Left hindlimb (tissue), 1 donor: Measurements from ENCODE around the gene WDR43.

Experiments
- DNase-seq: peaks from one replicate; pipeline ENCODE4 v3.0.0-alpha.2; 2018

The WDR43 gene

DNA sequence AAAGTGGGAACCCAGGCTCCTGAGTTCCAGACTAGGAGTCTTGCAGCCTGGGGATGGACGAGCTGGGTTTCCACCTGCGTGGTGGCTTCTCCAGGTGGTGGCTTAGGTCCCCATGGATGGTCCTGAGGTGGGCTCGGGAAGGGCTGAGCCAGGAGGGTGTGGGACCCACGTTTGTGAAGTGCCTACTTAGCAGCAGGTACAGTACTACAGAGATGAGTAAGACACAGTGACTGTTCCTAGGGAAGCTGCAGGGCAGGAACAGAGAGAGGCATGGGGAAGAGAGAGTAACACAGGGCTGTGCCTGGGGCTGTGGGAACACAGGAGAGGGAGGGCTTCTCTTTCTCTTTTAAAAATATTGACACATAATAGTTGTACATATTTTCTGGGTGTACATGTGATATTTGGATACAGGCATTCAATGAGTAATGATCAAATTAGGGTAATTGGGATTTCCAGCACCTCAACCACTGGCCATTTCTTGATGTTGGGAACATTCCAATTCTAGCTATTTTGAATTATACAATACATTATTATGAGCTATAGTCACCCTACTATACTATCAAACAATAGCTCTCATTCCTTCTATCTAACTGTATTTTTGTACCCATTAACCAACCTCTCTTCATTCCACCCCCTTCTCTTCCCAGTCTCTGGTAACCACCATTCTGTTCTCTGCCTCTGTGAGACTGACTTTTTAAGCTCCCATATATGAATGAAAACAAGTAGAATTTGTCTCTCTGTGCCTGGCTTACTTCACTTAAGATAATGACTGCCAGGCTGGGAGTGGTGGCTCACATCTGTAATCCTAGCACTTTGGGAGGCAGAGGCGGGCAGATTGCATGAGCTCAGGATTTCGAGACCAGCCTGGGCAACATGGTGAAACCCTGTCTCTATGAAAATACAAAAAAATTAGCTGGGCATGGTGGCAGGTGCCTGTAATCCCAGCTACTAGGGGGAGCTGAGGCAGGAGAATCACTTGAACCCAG is 101.6 kb downstream of the WDR43 start:
- no peak for DNase-seq

DNA sequence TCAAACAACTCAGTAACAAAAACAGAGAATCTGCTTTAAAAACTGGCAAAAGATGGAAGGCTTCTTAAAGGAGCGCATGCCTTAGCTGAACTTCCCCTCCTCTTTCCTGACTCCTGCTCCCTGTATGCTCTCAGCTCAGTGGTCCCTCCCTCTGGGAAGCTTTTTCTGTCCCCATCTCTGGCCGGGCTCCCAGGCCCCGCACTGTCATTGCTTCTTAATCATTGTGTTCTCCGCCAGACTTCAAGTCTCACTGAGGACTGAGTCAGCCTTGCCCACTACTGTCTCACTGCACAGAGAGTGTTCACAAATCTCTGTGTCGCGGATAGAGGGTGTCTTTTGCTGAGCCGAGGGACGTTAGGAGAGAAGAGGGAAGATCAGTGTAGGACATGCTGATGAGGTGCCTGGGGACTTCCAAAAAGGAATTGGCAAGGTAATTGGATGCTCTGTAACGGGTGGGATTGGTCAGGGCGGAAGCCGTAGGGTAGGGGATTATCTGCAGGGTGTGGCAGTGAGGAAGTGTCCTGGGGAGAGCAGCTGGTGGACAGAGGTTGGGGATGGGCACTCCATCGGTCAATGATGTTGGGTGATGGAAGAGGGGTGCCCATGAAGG is 102.9 kb downstream of the WDR43 start:
- DNase-seq: no peak
